Smooth muscle cell (in vitro differentiated cells): Measurements from ENCODE around the gene PPA2. TPM values are rescaled to one million over a fixed set of nuclear protein-coding genes. Genes with fewer than 3 reads are reported as not detected.

ENCODE experiments used
- DNase-seq: peaks from one replicate; lab custom pipeline; 2025; ENCODE audit not compliant: unreplicated experiment; lab: John Stamatoyannopoulos, UW
- H2AFZ ChIP-seq: fragments of 200-600 bp; sonication (generic); 2 replicates; pipeline ENCODE4 v1.6.0; 2016; ENCODE audit warnings: antibody characterized with exemption, low read depth, mild to moderate bottlenecking
- H3F3A ChIP-seq: fragments of 200-600 bp; sonication (generic); 2 replicates; pipeline ENCODE4 v1.6.0; 2017; ENCODE audit warnings: antibody characterized with exemption, low read depth
- H3K27ac ChIP-seq: fragments of 200-600 bp; sonication (generic); 2 replicates; pipeline ENCODE4 v1.5.1; 2016; ENCODE audit warnings: low read depth, mild to moderate bottlenecking
- H3K27me3 ChIP-seq: fragments of 200-600 bp; sonication (generic); 2 replicates; pipeline ENCODE4 v1.6.1; 2016; ENCODE audit warnings: low read depth, mild to moderate bottlenecking
- H3K36me3 ChIP-seq: fragments of 200-600 bp; sonication (generic); 2 replicates; pipeline ENCODE4 v1.5.1; 2016; ENCODE audit warnings: low read depth
- H3K4me1 ChIP-seq: fragments of 200-600 bp; sonication (generic); 2 replicates; pipeline ENCODE4 v1.5.1; 2016; ENCODE audit warnings: low read depth
- H3K4me2 ChIP-seq: fragments of 200-600 bp; sonication (generic); 2 replicates; pipeline ENCODE4 v1.6.0; 2016; ENCODE audit warnings: mild to moderate bottlenecking
- H3K4me3 ChIP-seq: fragments of 200-600 bp; sonication (generic); 2 replicates; pipeline ENCODE4 v1.5.1; 2016; ENCODE audit warnings: mild to moderate bottlenecking
- H3K79me2 ChIP-seq: fragments of 200-600 bp; sonication (generic); 2 replicates; pipeline ENCODE4 v1.6.0; 2016; ENCODE audit warnings: low read depth, mild to moderate bottlenecking
- H3K9ac ChIP-seq: fragments of 200-600 bp; sonication (generic); 2 replicates; pipeline ENCODE4 v1.6.0; 2016; ENCODE audit warnings: low read depth
- H3K9me3 ChIP-seq: fragments of 200-600 bp; sonication (generic); replicated peaks from 2 replicates; pipeline ENCODE4 v1.5.1; 2016; ENCODE audit warnings: low read depth
- H4K20me1 ChIP-seq: fragments of 200-600 bp; sonication (generic); 2 replicates; pipeline ENCODE4 v1.6.0; 2016; ENCODE audit warnings: low read depth
- CTCF ChIP-seq: fragments of 200-600 bp; sonication (generic); IDR thresholded peaks from 2 replicates; pipeline ENCODE4 v1.5.1; 2017; ENCODE audit warnings: borderline replicate concordance, mild to moderate bottlenecking, antibody characterized with exemption; ENCODE audit not compliant: insufficient read depth, poor library complexity, severe bottlenecking
- WGBS: methylation state at CpG from one replicate; pipeline ENCODE4 v1.1.7; 2016; ENCODE audit warnings: low lambda C conversion rate; 5-methylcytosine and 5-hydroxymethylcytosine counted together
- polyA plus RNA-seq: library from polyadenylated mRNA; unstranded; fragments of >200 nt; fragmentation: Nextera tagmentation; extraction: Ambion mirVana; gene quantifications from 2 replicates; pipeline ENCODE4 v1.2.1, GENCODE V29; 2016
- total RNA-seq: library from RNA; depleted of rRNA; stranded (reverse); fragments of >200 nt; gene quantifications from 2 replicates; pipeline ENCODE4 v1.2.3, GENCODE V29; 2014

Gene PPA2
- total and polyA plus RNA-seq, 2 experiments from 2014 or later = 84.4 to 96.5 TPM

GRCh38 chr4:105434940-105435339 is 38.9 kb downstream of the PPA2 start:
- H4K20me1 ChIP-seq = no peaks in the 10 kb centered on the region
- no peak overlapping the region for H3K4me2 ChIP-seq
- no peaks in the 10 kb centered on the region for H3K9me3 ChIP-seq
- no peak overlapping the region for H3K9ac ChIP-seq
- 99% methylated on average over 3 of the region's 3 CpGs for WGBS
- no peak overlapping the region for H2AFZ ChIP-seq
- H3K4me3 ChIP-seq = no peak overlapping the region
- H3K36me3 ChIP-seq = peaks cover 8% of the 10 kb centered on the region
- no peak overlapping the region for H3K27ac ChIP-seq
- no peak for DNase-seq
- no peak for TF ChIP-seq CTCF
- no peaks in the 10 kb centered on the region for H3K79me2 ChIP-seq
- H3K27me3 ChIP-seq = no peaks in the 10 kb centered on the region
- no peaks in the 10 kb centered on the region for H3K4me1 ChIP-seq
- H3F3A ChIP-seq = no peaks in the 10 kb centered on the region

DNA sequence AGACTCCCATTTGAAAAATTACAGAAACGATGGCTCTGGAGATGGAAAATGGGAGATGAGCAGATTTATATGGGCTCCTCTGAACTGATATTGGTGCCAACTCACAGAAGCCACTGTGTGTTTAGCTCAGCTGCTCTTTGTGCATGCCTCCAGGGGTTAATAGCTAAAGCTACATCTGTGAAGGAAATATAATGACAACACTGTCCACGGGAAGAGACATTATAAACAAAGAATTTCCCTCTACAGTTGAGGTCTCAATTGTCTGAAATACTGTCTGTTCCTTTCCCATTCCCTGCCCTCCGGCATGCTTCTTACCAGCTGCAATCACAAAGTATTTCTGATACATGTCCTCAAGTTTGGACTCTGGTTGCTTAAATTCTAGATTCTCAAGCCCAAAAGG is 40.4 kb downstream of the PPA2 start:
- H3K9me3 ChIP-seq = no peaks in the 10 kb centered on the region
- no peaks in the 10 kb centered on the region for H3K79me2 ChIP-seq
- H3K4me2 ChIP-seq = no peak overlapping the region
- WGBS = 82% methylated on average over 3 of the region's 3 CpGs
- no peak overlapping the region for H3K27ac ChIP-seq
- H4K20me1 ChIP-seq = no peaks in the 10 kb centered on the region
- H3K4me1 ChIP-seq = no peaks in the 10 kb centered on the region
- no peak overlapping the region for H3K4me3 ChIP-seq
- no peak for TF ChIP-seq CTCF
- H2AFZ ChIP-seq = no peak overlapping the region
- no peak for DNase-seq
- H3K36me3 ChIP-seq = peaks cover 8% of the 10 kb centered on the region
- no peak overlapping the region for H3K9ac ChIP-seq
- no peaks in the 10 kb centered on the region for H3K27me3 ChIP-seq
- no peaks in the 10 kb centered on the region for H3F3A ChIP-seq

DNA sequence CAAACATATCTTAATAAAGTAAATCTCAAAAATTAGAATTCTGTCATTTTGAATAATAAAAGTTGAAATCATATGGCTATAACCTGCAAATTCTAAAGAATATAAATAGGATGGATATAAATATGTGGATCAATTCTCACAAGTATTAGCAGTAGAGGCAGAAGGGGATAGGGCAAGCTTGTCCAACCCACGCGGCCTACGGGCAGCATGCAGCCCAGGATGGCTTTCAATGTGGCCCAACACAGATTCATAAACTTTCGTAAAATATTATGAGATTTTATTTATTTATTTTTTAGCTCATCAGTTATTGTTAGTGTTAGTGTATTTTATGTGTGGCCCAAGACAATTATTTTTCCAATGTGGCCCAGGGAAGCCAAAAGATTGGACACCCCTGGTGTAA is 41.4 kb downstream of the PPA2 start:
- 97% methylated on average over 4 of the region's 4 CpGs for WGBS
- no peaks in the 10 kb centered on the region for H3K9me3 ChIP-seq

More for the DNA sequence above, 41.4 kb downstream of the PPA2 start:
- Histone ChIP-seq H4K20me1 (no peaks in the 10 kb centered on the region), H3K4me1 (no peaks in the 10 kb centered on the region), H2AFZ (no peak overlapping the region), H3K27me3 (no peaks in the 10 kb centered on the region), H3K27ac (no peak overlapping the region), H3K4me2 (no peak overlapping the region), H3K4me3 (no peak overlapping the region), H3K79me2 (no peaks in the 10 kb centered on the region), H3F3A (no peaks in the 10 kb centered on the region), H3K36me3 (peaks cover 8% of the 10 kb centered on the region), H3K9ac (no peak overlapping the region)
- no peak for TF ChIP-seq CTCF
- no peak for DNase-seq
